Left ventricle myocardium inferior (tissue), 1 donor: ENCODE results near the gene TRIM28. TPM values are rescaled to one million over a fixed set of nuclear protein-coding genes. Genes with fewer than 3 reads are reported as not detected.

Experiments used
- DNase-seq: peaks from one replicate; pipeline ENCODE4 v3.0.0-alpha.2; 2020
- H3K27ac ChIP-seq: fragments of 200-600 bp; replicated peaks from 2 replicates; pipeline ENCODE4 v1.8.0; 2021
- H3K27me3 ChIP-seq: fragments of 200-600 bp; 2 replicates; pipeline ENCODE4 v1.8.0; 2021; ENCODE audit warnings: low read depth
- H3K36me3 ChIP-seq: fragments of 200-600 bp; 2 replicates; pipeline ENCODE4 v1.8.0; 2021
- H3K4me1 ChIP-seq: fragments of 200-600 bp; 2 replicates; pipeline ENCODE4 v1.8.0; 2021
- H3K4me3 ChIP-seq: fragments of 200-600 bp; 2 replicates; pipeline ENCODE4 v1.8.0; 2021; ENCODE audit warnings: mild to moderate bottlenecking, moderate library complexity
- H3K9me3 ChIP-seq: fragments of 200-600 bp; replicated peaks from 2 replicates; pipeline ENCODE4 v1.8.0; 2021
- CTCF ChIP-seq: fragments of 200-600 bp; IDR thresholded peaks from 2 replicates; pipeline ENCODE4 v1.8.0; 2021; ENCODE audit warnings: antibody characterized with exemption, mild to moderate bottlenecking, borderline replicate concordance
- intact Hi-C: fragments of 100-400 bp; cut with micrococcal nuclease; formaldehyde crosslinking; loops from one replicate; pipeline ENCODE4 v1.11.0; 2022
- total RNA-seq: library from RNA; stranded (reverse); fragmentation: NEBNext Ultra II Directional; extraction: Animal tissue kit (Norgen Biotek cat#: 25700); gene quantifications from one replicate; pipeline ENCODE4 v1.2.1, GENCODE V29; 2021
- donor health status: DM: no; HTN: yes; CAD: no; lungs with severe emphysema.

Gene TRIM28
- total RNA-seq, 1 donor from 2014 or later = 136 TPM

GRCh38 chr19:58548859-58549663 is 5.2 kb downstream of the TRIM28 start:
- H3K27me3 ChIP-seq = no peaks in the 10 kb centered on the region
- no peak for TF ChIP-seq CTCF
- H3K36me3 ChIP-seq = peaks cover 83% of the 10 kb centered on the region
- peaks cover 47% of the 10 kb centered on the region for H3K4me1 ChIP-seq
- H3K9me3 ChIP-seq = no peaks in the 10 kb centered on the region
- no peak overlapping the region for H3K4me3 ChIP-seq
- no peak for DNase-seq
- intact Hi-C loops = no loop called here
- no peak overlapping the region for H3K27ac ChIP-seq

GRCh38 chr19:58549664-58550361 is 5.9 kb downstream of the TRIM28 start:
- intact Hi-C loops = no loop called here
- Histone ChIP-seq H3K36me3 (peaks cover 83% of the 10 kb centered on the region), H3K4me1 (peaks cover 53% of the 10 kb centered on the region), H3K27me3 (no peaks in the 10 kb centered on the region), H3K27ac (no peak overlapping the region), H3K9me3 (no peaks in the 10 kb centered on the region), H3K4me3 (no peak overlapping the region)
- no peak for TF ChIP-seq CTCF
- no peak for DNase-seq

- no peaks in the 10 kb centered on the region for H3K9me3 ChIP-seq
- no peak for DNase-seq
- intact Hi-C loops = no loop called here
- H3K36me3 ChIP-seq = peaks cover 83% of the 10 kb centered on the region
- TF ChIP-seq CTCF = no peak
- H3K4me3 ChIP-seq = no peak overlapping the region
- H3K4me1 ChIP-seq = peaks cover 51% of the 10 kb centered on the region
- no peaks in the 10 kb centered on the region for H3K27me3 ChIP-seq
- H3K27ac ChIP-seq = no peak overlapping the region
These were observed 6.7 kb downstream of the TRIM28 start for GRCh38 chr19:58550362-58551122.

GRCh38 chr19:58551123-58551497 is 7.2 kb downstream of the TRIM28 start:
- H3K27me3 ChIP-seq = no peaks in the 10 kb centered on the region
- H3K4me3 ChIP-seq = no peak overlapping the region
- peaks cover 51% of the 10 kb centered on the region for H3K4me1 ChIP-seq
- no peaks in the 10 kb centered on the region for H3K9me3 ChIP-seq
- intact Hi-C loops = no loop called here
- H3K36me3 ChIP-seq = peaks cover 83% of the 10 kb centered on the region
- H3K27ac ChIP-seq = no peak overlapping the region
- TF ChIP-seq CTCF = no peak
- no peak for DNase-seq

- TF ChIP-seq CTCF = no peak
- DNase-seq = peak; percentile 9
- no peaks in the 10 kb centered on the region for H3K9me3 ChIP-seq
- peaks cover 83% of the 10 kb centered on the region for H3K36me3 ChIP-seq
- H3K4me1 ChIP-seq = peaks cover 51% of the 10 kb centered on the region
- no peak overlapping the region for H3K27ac ChIP-seq
- no peaks in the 10 kb centered on the region for H3K27me3 ChIP-seq
- no peak overlapping the region for H3K4me3 ChIP-seq
- intact Hi-C loops = no loop called here
These were observed 8.0 kb downstream of the TRIM28 start for GRCh38 chr19:58551577-58552471.
